ENCODE data around the gene FRG1. TPM values are rescaled to one million over a fixed set of nuclear protein-coding genes. Genes with fewer than 3 reads are reported as not detected.
"Not testable (repeated sequence)": the region's sequence is repeated elsewhere in the genome, so short reads cannot be mapped to it uniquely, and the experiment has no call there.

FRG1 gene
- total and polyA plus RNA-seq, 9 donors = 26.6 to 41.9 (median 35.3) TPM

GRCh38 chr4:189983916-189984526 lies 43.3 kb downstream of the FRG1 start:
- H3K4me3 ChIP-seq (ENCODE audit: low read length); H3K9me3 ChIP-seq (replicated peaks; ENCODE audit: control insufficient read depth, low read depth, low read length); DNase-seq; H3K36me3 ChIP-seq (ENCODE audit: control insufficient read depth, insufficient read depth, low read length); H3K4me1 ChIP-seq (ENCODE audit: control insufficient read depth, insufficient read depth, low read length); H3K27me3 ChIP-seq (ENCODE audit: control insufficient read depth, insufficient read depth, low read length); H3K27ac ChIP-seq (ENCODE audit: low read length): not testable (repeated sequence)
- WGBS (ENCODE audit: insufficient coverage) = 85% methylated on average over 12 of the region's 41 CpGs

- H3K27ac ChIP-seq (ENCODE audit: low read length); H3K9me3 ChIP-seq (replicated peaks; ENCODE audit: control insufficient read depth, low read depth, low read length); H3K4me3 ChIP-seq (ENCODE audit: low read length); H3K36me3 ChIP-seq (ENCODE audit: control insufficient read depth, insufficient read depth, low read length); H3K4me1 ChIP-seq (ENCODE audit: control insufficient read depth, insufficient read depth, low read length); H3K27me3 ChIP-seq (ENCODE audit: control insufficient read depth, insufficient read depth, low read length); DNase-seq: not testable (repeated sequence)
- 83% methylated on average over 18 of the region's 31 CpGs for WGBS (ENCODE audit: insufficient coverage)
Observed at GRCh38 chr4:189984661-189985060, 44.0 kb downstream of the FRG1 start.

- H3K36me3 ChIP-seq (ENCODE audit: control insufficient read depth, insufficient read depth, low read length); H3K4me1 ChIP-seq (ENCODE audit: control insufficient read depth, insufficient read depth, low read length); H3K27me3 ChIP-seq (ENCODE audit: control insufficient read depth, insufficient read depth, low read length); H3K4me3 ChIP-seq (ENCODE audit: low read length); H3K27ac ChIP-seq (ENCODE audit: low read length); DNase-seq; H3K9me3 ChIP-seq (replicated peaks; ENCODE audit: control insufficient read depth, low read depth, low read length): not testable (repeated sequence)
- 49% methylated on average over 3 of the region's 4 CpGs for WGBS (ENCODE audit: insufficient coverage)
Observed at GRCh38 chr4:189985651-189986243, 45.1 kb downstream of the FRG1 start.

- no peak overlapping the region for H3K27ac ChIP-seq (ENCODE audit: low read length)
- WGBS (ENCODE audit: insufficient coverage) = no CpG with 5 or more reads among the region's 3 CpGs
- no peak overlapping the region for H3K4me3 ChIP-seq (ENCODE audit: low read length)
- no peak for DNase-seq
- H3K9me3 ChIP-seq (replicated peaks; ENCODE audit: control insufficient read depth, low read depth, low read length) = no peaks in the 10 kb centered on the region
- no peaks in the 10 kb centered on the region for H3K27me3 ChIP-seq (ENCODE audit: control insufficient read depth, insufficient read depth, low read length)
- H3K36me3 ChIP-seq (ENCODE audit: control insufficient read depth, insufficient read depth, low read length) = no peaks in the 10 kb centered on the region
- no peaks in the 10 kb centered on the region for H3K4me1 ChIP-seq (ENCODE audit: control insufficient read depth, insufficient read depth, low read length)
Observed at GRCh38 chr4:189988877-189989431, 48.3 kb downstream of the FRG1 start.

GRCh38 chr4:189989941-189990340 lies 49.3 kb downstream of the FRG1 start:
- H3K27me3 ChIP-seq (ENCODE audit: control insufficient read depth, insufficient read depth, low read length); H3K9me3 ChIP-seq (replicated peaks; ENCODE audit: control insufficient read depth, low read depth, low read length); DNase-seq; H3K36me3 ChIP-seq (ENCODE audit: control insufficient read depth, insufficient read depth, low read length); H3K27ac ChIP-seq (ENCODE audit: low read length); H3K4me1 ChIP-seq (ENCODE audit: control insufficient read depth, insufficient read depth, low read length); H3K4me3 ChIP-seq (ENCODE audit: low read length): not testable (repeated sequence)
- WGBS (ENCODE audit: insufficient coverage) = no CpG with 5 or more reads among the region's 3 CpGs

Other genes starting within 250 kb of the FRG1 start
- gene FRG2, start 86.4 kb downstream of the FRG1 start, total RNA-seq = not detected
- under 1 TPM in 1 of 8 donors, not detected in 7; 0.19 TPM for gene FRG2, start 86.4 kb downstream of the FRG1 start, polyA plus RNA-seq (ENCODE audit: insufficient read depth in 1 of 8, insufficient read length in 8 of 8, low replicate concordance in 1 of 8)
- not detected for gene DBET, start 123.6 kb downstream of the FRG1 start, total RNA-seq
- not detected for gene DBET, start 123.6 kb downstream of the FRG1 start, polyA plus RNA-seq (ENCODE audit: insufficient read depth in 1 of 8, insufficient read length in 8 of 8, low replicate concordance in 1 of 8)
- gene DUX4, start 232.9 kb downstream of the FRG1 start, total RNA-seq = not detected
- under 1 TPM in 1 of 8 donors, not detected in 7; 0.69 TPM for gene DUX4, start 232.9 kb downstream of the FRG1 start, polyA plus RNA-seq (ENCODE audit: insufficient read depth in 1 of 8, insufficient read length in 8 of 8, low replicate concordance in 1 of 8)

Data from muscle of leg (tissue), 11 donors.